Measurements from ENCODE around the gene MAST1. TPM values are rescaled to one million over a fixed set of nuclear protein-coding genes. Genes with fewer than 3 reads are reported as not detected.
A peak's percentile ranks its signal among the peaks of the same experiment; 100 is the strongest.

MAST1 gene
- total RNA-seq, 1 experiment from 2014 or later: 2.6 TPM

- Mint-ChIP-seq H3K4me1 (ENCODE audit: low read depth, unreplicated experiment) (peaks cover 31% of the 10 kb centered on the region), H3K27ac (ENCODE audit: unreplicated experiment) (peak overlapping the region; percentile 98), H3K36me3 (ENCODE audit: insufficient read depth, unreplicated experiment) (peaks cover 78% of the 10 kb centered on the region), H3K4me3 (ENCODE audit: low read depth, unreplicated experiment) (peak overlapping the region; percentile 86), H3K9me3 (ENCODE audit: low read depth, unreplicated experiment) (no peaks in the 10 kb centered on the region), H3K27me3 (ENCODE audit: unreplicated experiment) (no peaks in the 10 kb centered on the region)
- TF ChIP-seq, protein P1, sequence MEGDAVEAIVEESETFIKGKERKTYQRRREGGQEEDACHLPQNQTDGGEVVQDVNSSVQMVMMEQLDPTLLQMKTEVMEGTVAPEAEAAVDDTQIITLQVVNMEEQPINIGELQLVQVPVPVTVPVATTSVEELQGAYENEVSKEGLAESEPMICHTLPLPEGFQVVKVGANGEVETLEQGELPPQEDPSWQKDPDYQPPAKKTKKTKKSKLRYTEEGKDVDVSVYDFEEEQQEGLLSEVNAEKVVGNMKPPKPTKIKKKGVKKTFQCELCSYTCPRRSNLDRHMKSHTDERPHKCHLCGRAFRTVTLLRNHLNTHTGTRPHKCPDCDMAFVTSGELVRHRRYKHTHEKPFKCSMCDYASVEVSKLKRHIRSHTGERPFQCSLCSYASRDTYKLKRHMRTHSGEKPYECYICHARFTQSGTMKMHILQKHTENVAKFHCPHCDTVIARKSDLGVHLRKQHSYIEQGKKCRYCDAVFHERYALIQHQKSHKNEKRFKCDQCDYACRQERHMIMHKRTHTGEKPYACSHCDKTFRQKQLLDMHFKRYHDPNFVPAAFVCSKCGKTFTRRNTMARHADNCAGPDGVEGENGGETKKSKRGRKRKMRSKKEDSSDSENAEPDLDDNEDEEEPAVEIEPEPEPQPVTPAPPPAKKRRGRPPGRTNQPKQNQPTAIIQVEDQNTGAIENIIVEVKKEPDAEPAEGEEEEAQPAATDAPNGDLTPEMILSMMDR (IDR thresholded peaks at IDR 0.05; ENCODE audit: unreplicated experiment): no peak
- CTCF ChIA-PET: interaction anchor here (1.3 to 3.0 kb wide), 2 partner anchors 11 to 15 kb away, joined by 3 to 17 read pairs; no protein-coding TSS in a partner anchor
- intact Hi-C loops (cut with micrococcal nuclease; ENCODE audit: unreplicated experiment): no loop called here
- DNase-seq: peak; percentile 91
- BruUV-seq (replicated peaks): no TSS peak
These were observed 44.8 kb upstream of the MAST1 start for GRCh38 chr19:12793290-12794195.

- Mint-ChIP-seq H3K36me3 (ENCODE audit: insufficient read depth, unreplicated experiment) (peaks cover 78% of the 10 kb centered on the region), H3K27ac (ENCODE audit: unreplicated experiment) (peak overlapping the region; percentile 81), H3K4me1 (ENCODE audit: low read depth, unreplicated experiment) (peaks cover 23% of the 10 kb centered on the region), H3K4me3 (ENCODE audit: low read depth, unreplicated experiment) (peak overlapping the region; percentile 86), H3K9me3 (ENCODE audit: low read depth, unreplicated experiment) (no peaks in the 10 kb centered on the region), H3K27me3 (ENCODE audit: unreplicated experiment) (no peaks in the 10 kb centered on the region)
- intact Hi-C loops (cut with micrococcal nuclease; ENCODE audit: unreplicated experiment): no loop called here
- TF ChIP-seq, protein P1 (IDR thresholded peaks at IDR 0.05; ENCODE audit: unreplicated experiment): no peak
- DNase-seq: no peak
- CTCF ChIA-PET: interaction anchor here (0.7 to 2.4 kb wide), 2 partner anchors 34 to 73 kb away, joined by 3 to 15 read pairs; no protein-coding TSS in a partner anchor
- no TSS peak for BruUV-seq (replicated peaks)
These were observed 43.9 kb upstream of the MAST1 start for GRCh38 chr19:12794196-12794941.

- Mint-ChIP-seq H3K27me3 (ENCODE audit: unreplicated experiment) (no peaks in the 10 kb centered on the region), H3K4me3 (ENCODE audit: low read depth, unreplicated experiment) (no peak overlapping the region), H3K4me1 (ENCODE audit: low read depth, unreplicated experiment) (peaks cover 23% of the 10 kb centered on the region), H3K27ac (ENCODE audit: unreplicated experiment) (no peak overlapping the region), H3K36me3 (ENCODE audit: insufficient read depth, unreplicated experiment) (peaks cover 78% of the 10 kb centered on the region), H3K9me3 (ENCODE audit: low read depth, unreplicated experiment) (no peaks in the 10 kb centered on the region)
- DNase-seq: no peak
- intact Hi-C loops (cut with micrococcal nuclease; ENCODE audit: unreplicated experiment): loop anchor here (1.0 kb wide), 1 partner anchor 18 kb away; no protein-coding TSS in a partner anchor
- no TSS peak for BruUV-seq (replicated peaks)
- TF ChIP-seq, protein P1 (IDR thresholded peaks at IDR 0.05; ENCODE audit: unreplicated experiment): no peak
- CTCF ChIA-PET: interaction anchor here (0.7 to 2.4 kb wide), 3 partner anchors 34 to 74 kb away, joined by 3 to 15 read pairs (median 4); no protein-coding TSS in a partner anchor
These were observed 43.3 kb upstream of the MAST1 start for GRCh38 chr19:12794971-12795381.
